CD14-positive monocyte (primary cell): ENCODE results near the gene ELANE. TPM values are rescaled to one million over a fixed set of nuclear protein-coding genes. Genes with fewer than 3 reads are reported as not detected.
A peak's percentile ranks its signal among the peaks of the same experiment; 100 is the strongest.
"Not testable (repeated sequence)": the region's sequence is repeated elsewhere in the genome, so short reads cannot be mapped to it uniquely, and the experiment has no call there.

Experiments used
- DNase-seq, 3 donors: peaks; one replicate each; pipeline ENCODE4 v3.0.0-alpha.2; 2011 to 2022
- H2AFZ ChIP-seq: 2 replicates; pipeline ENCODE4 v1.6.0; 2012; ENCODE audit warnings: mild to moderate bottlenecking, low read depth, low read length, inconsistent platforms; ENCODE audit not compliant: insufficient read depth, poor library complexity, severe bottlenecking
- H3K27ac ChIP-seq, 2 donors: 1 replicate in 1 of 2; 2 replicates in 1 of 2; pipeline ENCODE4 v1.5.1; 2012 to 2013; ENCODE audit warnings: low read length in 2 of 2, control low read depth in 1 of 2, inconsistent platforms in 1 of 2, low read depth in 1 of 2, mild to moderate bottlenecking in 1 of 2
- H3K27me3 ChIP-seq, 2 donors: one replicate each; pipeline versions ENCODE4 v1.6.0 to v1.6.1; 2011 to 2013; ENCODE audit warnings: low read length in 2 of 2; ENCODE audit not compliant: control insufficient read depth in 2 of 2, insufficient read depth in 2 of 2
- H3K36me3 ChIP-seq, 2 donors: replicated peaks in 1 of 2; 1 replicate in 1 of 2; 2 replicates in 1 of 2; pipeline versions ENCODE4 v1.5.1 to v1.6.1; 2012 to 2013; ENCODE audit warnings: low read length in 2 of 2, control low read depth in 1 of 2, inconsistent platforms in 1 of 2, mild to moderate bottlenecking in 1 of 2; ENCODE audit not compliant: insufficient read depth in 2 of 2, control insufficient read depth in 1 of 2
- H3K4me1 ChIP-seq, 2 donors: 1 replicate in 1 of 2; 2 replicates in 1 of 2; pipeline versions ENCODE4 v1.5.1 to v1.6.1; 2012 to 2013; ENCODE audit warnings: low read length in 2 of 2, control low read depth in 1 of 2, inconsistent platforms in 1 of 2, mild to moderate bottlenecking in 1 of 2, moderate library complexity in 1 of 2; ENCODE audit not compliant: insufficient read depth in 2 of 2, control insufficient read depth in 1 of 2
- H3K4me2 ChIP-seq: replicated peaks from 2 replicates; pipeline ENCODE3; 2012; ENCODE audit warnings: low read length, moderate library complexity, mild to moderate bottlenecking; ENCODE audit not compliant: poor library complexity, severe bottlenecking; ENCODE audit errors: extremely low read depth
- H3K4me3 ChIP-seq, 3 experiments: fragments of 200-600 bp in 1 of 3; sonication (generic) in 1 of 3; replicated peaks in 1 of 3; 1 replicate in 2 of 3; 2 replicates in 1 of 3; pipeline ENCODE4 v1.5.1; 2011 to 2013; ENCODE audit warnings: low read length in 3 of 3, mild to moderate bottlenecking in 3 of 3, control low read depth in 2 of 3, low read depth in 2 of 3, inconsistent platforms in 1 of 3, moderate library complexity in 1 of 3
- H3K79me2 ChIP-seq: 2 replicates; pipeline ENCODE4 v1.6.0; 2012; ENCODE audit warnings: mild to moderate bottlenecking, control low read depth, inconsistent platforms, low read length, moderate library complexity; ENCODE audit not compliant: insufficient read depth
- H3K9ac ChIP-seq: 2 replicates; pipeline ENCODE4 v1.6.0; 2017; ENCODE audit warnings: low read length, mild to moderate bottlenecking; ENCODE audit not compliant: insufficient read depth, poor library complexity, severe bottlenecking
- H3K9me3 ChIP-seq, 2 donors: replicated peaks in 1 of 2; 1 replicate in 1 of 2; 2 replicates in 1 of 2; pipeline versions ENCODE4 v1.5.1 to v1.6.1; 2012 to 2013; ENCODE audit warnings: low read length in 2 of 2, control low read depth in 1 of 2; ENCODE audit not compliant: control insufficient read depth in 1 of 2, insufficient read depth in 1 of 2
- H4K20me1 ChIP-seq: 2 replicates; pipeline ENCODE4 v1.6.0; 2012; ENCODE audit warnings: mild to moderate bottlenecking, low read length, control low read depth, moderate library complexity; ENCODE audit not compliant: insufficient read depth
- H3K27ac Mint-ChIP-seq, 7 donors: one replicate each; pipeline ENCODE4 v1.8.0; 2020; ENCODE audit warnings: mild to moderate bottlenecking in 7 of 7, mixed read lengths in 7 of 7, moderate library complexity in 6 of 7, inconsistent platforms in 2 of 7
- H3K27me3 Mint-ChIP-seq, 3 donors: one replicate each; pipeline ENCODE4 v1.8.0; 2021 to 2022; ENCODE audit warnings: low read depth in 3 of 3, mild to moderate bottlenecking in 3 of 3, mixed read lengths in 3 of 3, moderate library complexity in 3 of 3, inconsistent platforms in 1 of 3
- H3K36me3 Mint-ChIP-seq, 2 donors: one replicate each; pipeline ENCODE4 v1.8.0; 2020; ENCODE audit warnings: mixed read lengths in 2 of 2, inconsistent platforms in 1 of 2, mild to moderate bottlenecking in 1 of 2
- H3K4me1 Mint-ChIP-seq: one replicate; pipeline ENCODE4 v1.8.0; 2020; ENCODE audit warnings: mild to moderate bottlenecking, mixed read lengths
- H3K4me3 Mint-ChIP-seq, 2 donors: one replicate each; pipeline ENCODE4 v1.8.0; 2020; ENCODE audit warnings: mild to moderate bottlenecking in 2 of 2, mixed read lengths in 2 of 2, moderate library complexity in 1 of 2
- H3K9me3 Mint-ChIP-seq, 7 donors: one replicate each; pipeline ENCODE4 v1.8.0; 2020 to 2022; ENCODE audit warnings: mixed read lengths in 7 of 7, mild to moderate bottlenecking in 6 of 7, moderate library complexity in 6 of 7, inconsistent platforms in 2 of 7
- WGBS: methylation state at CpG from one replicate; pipeline ENCODE4 v1.1.5; 2013; ENCODE audit warnings: missing lambda C conversion rate; ENCODE audit not compliant: insufficient coverage; 5-methylcytosine and 5-hydroxymethylcytosine counted together
- intact Hi-C, 2 donors: fragments of 100-400 bp; cut with micrococcal nuclease; formaldehyde crosslinking; loops; one replicate each; pipeline versions ENCODE4 v1.15.0 to v1.15.1; 2023
- polyA plus RNA-seq, 3 donors: library from polyadenylated mRNA; depleted of rRNA in 1 of 3; unstranded in 2 of 3; stranded (reverse) in 1 of 3; fragments of 300-500 nt in 2 of 3; fragments of >200 nt in 1 of 3; fragmentation: Illumina TruSeq in 2 of 3; gene quantifications; 1 replicate in 2 of 3; 2 replicates in 1 of 3; pipeline ENCODE4 v1.2.3, GENCODE V29; 2012 to 2021
- TF ChIP-seq, protein P1 (sequence below): fragments of 200-600 bp; IDR thresholded peaks from one replicate; pipeline ENCODE4 v1.8.0; 2022; ENCODE audit warnings: antibody characterized with exemption, mild to moderate bottlenecking

Gene ELANE
- polyA plus RNA-seq, 3 donors: 0.61 to 2.0 (median 1.3) TPM

DNA sequence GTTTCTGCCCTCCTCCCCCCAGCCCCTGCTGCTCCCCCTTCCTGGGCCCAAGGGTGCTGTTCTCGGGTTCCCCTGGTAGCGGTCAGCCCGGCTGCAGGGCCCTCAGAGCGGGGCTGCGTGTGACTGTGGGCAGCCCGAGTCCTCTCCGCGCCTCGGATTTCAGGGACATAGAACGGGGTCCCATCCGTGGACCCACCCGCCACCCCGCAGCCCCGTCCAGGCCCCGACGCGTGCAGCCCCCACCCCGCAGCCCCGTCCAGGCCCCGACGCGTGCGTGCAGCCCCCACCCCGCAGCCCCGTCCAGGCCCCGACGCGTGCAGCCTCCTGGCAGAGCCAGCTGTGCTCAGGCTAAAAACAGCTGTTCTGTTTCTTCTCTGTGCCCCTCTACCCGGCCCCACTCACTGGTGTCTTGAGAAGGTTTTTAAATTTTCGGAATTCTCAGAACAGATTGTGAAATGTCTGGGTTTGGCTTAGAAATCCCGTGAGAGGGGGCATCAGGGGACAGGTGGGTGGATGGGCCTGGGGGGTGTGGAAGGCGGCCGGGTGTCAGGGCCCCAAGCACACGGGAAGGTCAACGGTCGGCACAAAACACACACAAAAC is 16.8 kb upstream of the ELANE start:
- H3K4me2 ChIP-seq: no peak overlapping the region
- TF ChIP-seq, protein P1, sequence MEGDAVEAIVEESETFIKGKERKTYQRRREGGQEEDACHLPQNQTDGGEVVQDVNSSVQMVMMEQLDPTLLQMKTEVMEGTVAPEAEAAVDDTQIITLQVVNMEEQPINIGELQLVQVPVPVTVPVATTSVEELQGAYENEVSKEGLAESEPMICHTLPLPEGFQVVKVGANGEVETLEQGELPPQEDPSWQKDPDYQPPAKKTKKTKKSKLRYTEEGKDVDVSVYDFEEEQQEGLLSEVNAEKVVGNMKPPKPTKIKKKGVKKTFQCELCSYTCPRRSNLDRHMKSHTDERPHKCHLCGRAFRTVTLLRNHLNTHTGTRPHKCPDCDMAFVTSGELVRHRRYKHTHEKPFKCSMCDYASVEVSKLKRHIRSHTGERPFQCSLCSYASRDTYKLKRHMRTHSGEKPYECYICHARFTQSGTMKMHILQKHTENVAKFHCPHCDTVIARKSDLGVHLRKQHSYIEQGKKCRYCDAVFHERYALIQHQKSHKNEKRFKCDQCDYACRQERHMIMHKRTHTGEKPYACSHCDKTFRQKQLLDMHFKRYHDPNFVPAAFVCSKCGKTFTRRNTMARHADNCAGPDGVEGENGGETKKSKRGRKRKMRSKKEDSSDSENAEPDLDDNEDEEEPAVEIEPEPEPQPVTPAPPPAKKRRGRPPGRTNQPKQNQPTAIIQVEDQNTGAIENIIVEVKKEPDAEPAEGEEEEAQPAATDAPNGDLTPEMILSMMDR: no peak
- peaks cover 19% of the 10 kb centered on the region for H3K79me2 ChIP-seq
- H3K9me3 ChIP-seq: no peaks in the 10 kb centered on the region
- H4K20me1 ChIP-seq: no peaks in the 10 kb centered on the region
- H3K9ac ChIP-seq: no peak overlapping the region
- Mint-ChIP-seq H3K9me3 (peaks cover 0 to 11% (median 2%) of the 10 kb centered on the region in 7 donors), H3K27ac (peak overlapping the region in 1 of 7 donors; percentile 73), H3K4me3 (peak overlapping the region; percentile 37 to 86), H3K36me3 (peaks cover 0 to 7% of the 10 kb centered on the region in 2 donors), H3K4me1 (peaks cover 47% of the 10 kb centered on the region), H3K27me3 (peaks cover 15 to 37% (median 18%) of the 10 kb centered on the region in 3 donors)
- intact Hi-C loops: no loop called here
- DNase-seq: no peak
- H2AFZ ChIP-seq: no peak overlapping the region
- no peaks in the 10 kb centered on the region for H3K36me3 ChIP-seq
- peaks cover 38 to 43% of the 10 kb centered on the region in 2 donors for H3K4me1 ChIP-seq
- WGBS: 76% methylated on average over 28 of the region's 36 CpGs
- peaks cover 0 to 15% of the 10 kb centered on the region in 2 donors for H3K27me3 ChIP-seq
- H3K4me3 ChIP-seq: no peak overlapping the region
- H3K27ac ChIP-seq: no peak overlapping the region

DNA sequence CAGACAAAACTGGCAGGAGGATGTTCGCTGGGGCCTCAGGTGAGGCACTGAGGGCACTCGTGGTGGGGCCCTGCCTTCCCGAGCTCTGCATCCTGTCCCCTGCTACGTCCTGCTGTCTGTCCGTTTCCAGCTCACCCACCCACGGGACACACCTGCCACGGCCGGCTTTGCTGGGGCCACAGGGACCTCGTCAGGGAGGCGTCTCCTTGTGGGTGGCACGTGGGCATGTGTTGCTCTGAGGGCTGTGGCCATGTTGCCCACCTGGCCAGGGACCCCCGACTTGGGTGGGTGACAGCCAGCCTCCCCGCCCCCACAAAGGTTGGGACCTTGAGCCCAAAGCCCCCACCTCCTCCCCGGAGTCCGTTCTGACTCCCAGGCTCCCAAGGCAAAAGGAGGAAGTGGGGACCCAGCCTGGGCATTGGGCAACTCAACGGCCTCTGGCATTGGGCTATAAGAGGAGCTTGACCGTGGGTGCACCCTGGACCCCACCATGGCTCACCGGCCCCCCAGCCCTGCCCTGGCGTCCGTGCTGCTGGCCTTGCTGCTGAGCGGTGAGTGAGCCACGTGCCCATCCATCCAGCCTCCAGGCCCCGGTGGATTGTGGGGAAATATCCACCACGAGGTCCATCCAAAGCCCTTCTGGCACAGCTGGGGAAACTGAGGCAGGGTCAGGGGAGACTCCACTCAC is 11.4 kb upstream of the ELANE start, which contains the start of gene PRTN3:
PRTN3 (plus strand) TSS at position 481 of the 688 bp plus-strand sequence; CDS start at position 491, 10 bp downstream.
- H3K4me3 ChIP-seq: peak within 1 kb of the TSS in 1 of 3 experiments; percentile 51
- peaks cover 54 to 70% of the 10 kb centered on the region in 2 donors for H3K4me1 ChIP-seq
- peaks cover 41 to 53% (median 50%) of the 10 kb centered on the region in 3 donors for H3K27me3 Mint-ChIP-seq
- H3K27ac ChIP-seq: no peak within 1 kb of the TSS
- peak within 1 kb of the TSS; percentile 70 for H3K4me2 ChIP-seq
- H3K9me3 ChIP-seq: no peaks in the 10 kb centered on the region
- no peak within 1 kb of the TSS for H2AFZ ChIP-seq
- peaks cover 48% of the 10 kb centered on the region for H3K79me2 ChIP-seq
- WGBS: 10% methylated on average over 19 of the region's 24 CpGs
- H3K9ac ChIP-seq: no peak within 1 kb of the TSS
- intact Hi-C loops: no loop called here
- peak within 1 kb of the TSS in 1 of 2 donors; percentile 59 for H3K4me3 Mint-ChIP-seq
- peak within 1 kb of the TSS in 3 of 7 donors; percentile 23 to 56 (median 46) for H3K27ac Mint-ChIP-seq
- H3K9me3 Mint-ChIP-seq: peaks cover 0 to 17% (median 3%) of the 10 kb centered on the region in 7 donors
- H3K36me3 Mint-ChIP-seq: peaks cover 0 to 8% of the 10 kb centered on the region in 2 donors
- no peaks in the 10 kb centered on the region for H3K36me3 ChIP-seq
- H3K27me3 ChIP-seq: peaks cover 0 to 23% of the 10 kb centered on the region in 2 donors
- H4K20me1 ChIP-seq: peaks cover 5% of the 10 kb centered on the region
- TF ChIP-seq, protein P1: no peak
- peaks cover 65% of the 10 kb centered on the region for H3K4me1 Mint-ChIP-seq
- DNase-seq: peak; percentile 59 to 83 (median 80)

DNA sequence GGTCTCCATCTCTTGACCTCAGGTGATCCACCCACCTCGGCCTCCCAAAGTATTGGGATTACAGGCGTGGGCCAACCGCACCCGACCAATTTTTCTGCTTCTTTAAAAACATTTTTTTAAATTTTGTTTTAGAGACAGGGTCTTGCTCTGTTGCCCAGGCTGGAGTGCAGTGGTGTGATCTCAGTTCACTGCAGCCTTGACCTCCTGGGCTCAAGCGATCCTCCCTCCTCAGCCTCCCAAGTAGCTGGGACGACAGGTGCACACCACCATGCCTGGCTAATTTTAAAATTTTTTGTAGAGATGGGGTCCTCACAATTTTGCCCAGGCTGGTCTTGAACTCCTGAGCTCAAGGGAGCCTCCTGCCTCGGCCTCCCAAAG is 9.3 kb upstream of the ELANE start:
- H3K9me3 ChIP-seq, DNase-seq, intact Hi-C loops, H3K27ac Mint-ChIP-seq, H3K36me3 Mint-ChIP-seq, H3K27ac ChIP-seq, H3K9me3 Mint-ChIP-seq, H3K4me3 ChIP-seq, H4K20me1 ChIP-seq, H2AFZ ChIP-seq, H3K36me3 ChIP-seq, H3K9ac ChIP-seq, H3K4me2 ChIP-seq: not testable (repeated sequence)
- Mint-ChIP-seq H3K4me1 (peaks cover 66% of the 10 kb centered on the region), H3K4me3 (peak overlapping the region; percentile 45 to 74), H3K27me3 (peaks cover 42 to 53% (median 44%) of the 10 kb centered on the region in 3 donors)
- H3K4me1 ChIP-seq: peaks cover 49 to 69% of the 10 kb centered on the region in 2 donors
- H3K79me2 ChIP-seq: peaks cover 48% of the 10 kb centered on the region
- 64% methylated on average over 2 of the region's 7 CpGs for WGBS
- peaks cover 0 to 19% of the 10 kb centered on the region in 2 donors for H3K27me3 ChIP-seq
